Spleen (tissue), 7 donors: ENCODE measurements around the gene NBPF3.
"Not testable (repeated sequence)": the region's sequence is repeated elsewhere in the genome, so short reads cannot be mapped to it uniquely, and the experiment has no call there.

Source experiments
- POLR2A ChIP-seq, 3 donors: fragments of 450-650 bp; IDR thresholded peaks; one replicate each; pipeline ENCODE4 v1.5.1; 2017; ENCODE audit warnings: antibody characterized with exemption in 3 of 3, mild to moderate bottlenecking in 1 of 3
- TF ChIP-seq, protein P1 (sequence below), 11 experiments: fragments of 200-600 bp in 7 of 11; fragments of 450-650 bp in 4 of 11; sonication (generic) in 4 of 11; IDR thresholded peaks in 8 of 11; conservative IDR thresholded peaks in 3 of 11; 1 replicate in 7 of 11; 2 replicates in 4 of 11; pipeline versions ENCODE4 v1.4.0 to v1.8.0; 2016 to 2021; ENCODE audit warnings: antibody characterized with exemption in 11 of 11, inconsistent platforms in 4 of 11, mild to moderate bottlenecking in 1 of 11
- donor health status: DM: no; HTN: no; CAD: no; lungs with moderate emphysema.
- donor health status: DM: no; HTN: no; CAD: no.
- donor health status: DM: no; HTN: no; CAD: no.

DNA sequence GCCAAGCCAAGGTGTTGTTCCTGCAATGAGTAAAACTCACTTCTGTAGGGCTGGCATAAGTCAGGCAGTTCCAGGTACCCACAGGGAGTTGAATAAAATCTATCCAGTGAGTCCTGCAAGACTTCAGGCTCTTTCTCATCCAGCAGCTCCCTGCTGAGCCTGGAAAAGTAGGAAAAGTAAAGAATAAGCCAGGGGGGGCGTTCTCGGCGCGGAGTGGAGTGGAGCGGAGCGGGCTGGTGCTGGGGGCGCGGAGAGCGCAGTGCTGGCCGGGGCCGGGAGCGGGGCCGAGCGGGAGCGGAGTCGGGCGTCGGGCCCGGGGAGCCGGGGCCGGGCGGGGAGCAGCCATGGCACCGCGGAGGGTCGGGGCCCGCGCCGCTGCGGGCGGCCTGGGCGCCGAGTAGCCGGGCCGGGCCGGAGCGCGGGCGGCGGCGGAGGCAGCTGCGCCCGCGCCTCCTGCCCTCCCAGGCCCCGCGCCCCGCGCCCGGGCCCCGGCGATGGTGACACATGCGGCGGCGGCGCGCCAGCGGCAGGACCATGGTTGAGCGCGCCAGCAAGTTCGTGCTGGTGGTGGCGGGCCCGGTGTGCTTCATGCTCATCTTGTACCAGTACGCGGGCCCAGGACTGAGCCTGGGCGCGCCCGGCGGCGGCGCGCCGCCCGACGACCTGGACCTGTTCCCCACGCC is 12.0 kb upstream of the NBPF3 start:
- TF ChIP-seq, protein P1, sequence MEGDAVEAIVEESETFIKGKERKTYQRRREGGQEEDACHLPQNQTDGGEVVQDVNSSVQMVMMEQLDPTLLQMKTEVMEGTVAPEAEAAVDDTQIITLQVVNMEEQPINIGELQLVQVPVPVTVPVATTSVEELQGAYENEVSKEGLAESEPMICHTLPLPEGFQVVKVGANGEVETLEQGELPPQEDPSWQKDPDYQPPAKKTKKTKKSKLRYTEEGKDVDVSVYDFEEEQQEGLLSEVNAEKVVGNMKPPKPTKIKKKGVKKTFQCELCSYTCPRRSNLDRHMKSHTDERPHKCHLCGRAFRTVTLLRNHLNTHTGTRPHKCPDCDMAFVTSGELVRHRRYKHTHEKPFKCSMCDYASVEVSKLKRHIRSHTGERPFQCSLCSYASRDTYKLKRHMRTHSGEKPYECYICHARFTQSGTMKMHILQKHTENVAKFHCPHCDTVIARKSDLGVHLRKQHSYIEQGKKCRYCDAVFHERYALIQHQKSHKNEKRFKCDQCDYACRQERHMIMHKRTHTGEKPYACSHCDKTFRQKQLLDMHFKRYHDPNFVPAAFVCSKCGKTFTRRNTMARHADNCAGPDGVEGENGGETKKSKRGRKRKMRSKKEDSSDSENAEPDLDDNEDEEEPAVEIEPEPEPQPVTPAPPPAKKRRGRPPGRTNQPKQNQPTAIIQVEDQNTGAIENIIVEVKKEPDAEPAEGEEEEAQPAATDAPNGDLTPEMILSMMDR (IDR thresholded peaks at IDR 0.05 in 8 of 11, conservative IDR thresholded peaks at IDR 0.05 in 3 of 11): not testable (repeated sequence)
- TF ChIP-seq POLR2A (IDR thresholded peaks at IDR 0.05): not testable (repeated sequence)
